Activated naive CD8-positive, alpha-beta T cell treated with anti-CD3 and anti-CD28 coated beads for 36 hours (primary cell): ENCODE measurements around the gene FGF9. TPM values are rescaled to one million over a fixed set of nuclear protein-coding genes. Genes with fewer than 3 reads are reported as not detected.

Experiments used
- DNase-seq: peaks from one replicate; pipeline ENCODE4 v3.0.0; 2021
- H3K27ac Mint-ChIP-seq: one replicate; pipeline ENCODE4 v1.8.0; 2022; ENCODE audit warnings: mild to moderate bottlenecking, moderate library complexity, mixed read lengths
- H3K27me3 Mint-ChIP-seq: one replicate; pipeline ENCODE4 v1.8.0; 2022; ENCODE audit warnings: mild to moderate bottlenecking, mixed read lengths
- H3K36me3 Mint-ChIP-seq: one replicate; pipeline ENCODE4 v1.8.0; 2021; ENCODE audit warnings: mild to moderate bottlenecking, mixed read lengths
- H3K4me1 Mint-ChIP-seq: one replicate; pipeline ENCODE4 v1.8.0; 2021; ENCODE audit warnings: mixed read lengths
- H3K4me3 Mint-ChIP-seq: one replicate; pipeline ENCODE4 v1.8.0; 2022; ENCODE audit warnings: mild to moderate bottlenecking, moderate library complexity, mixed read lengths
- H3K9me3 Mint-ChIP-seq: one replicate; pipeline ENCODE4 v1.8.0; 2022; ENCODE audit warnings: mixed read lengths
- total RNA-seq, 2 experiments: library from RNA; stranded (reverse); gene quantifications; one replicate each; pipeline ENCODE4 v1.2.3, GENCODE V29; 2021

Gene FGF9
- total RNA-seq, 2 experiments from 2014 or later = 0.25 to 0.50 TPM

- DNase-seq = no peak
- no peaks in the 10 kb centered on the region for H3K9me3 Mint-ChIP-seq
- no peak overlapping the region for H3K27ac Mint-ChIP-seq
- peak overlapping the region; percentile 82 for H3K4me3 Mint-ChIP-seq
- H3K4me1 Mint-ChIP-seq = peaks cover 36% of the 10 kb centered on the region
- H3K27me3 Mint-ChIP-seq = peaks cover 57% of the 10 kb centered on the region
- no peaks in the 10 kb centered on the region for H3K36me3 Mint-ChIP-seq
Observed at GRCh38 chr13:21671620-21672286, 880 bp downstream of the FGF9 start.

GRCh38 chr13:21672287-21672680 is 1.4 kb downstream of the FGF9 start:
- Mint-ChIP-seq H3K27ac (no peak overlapping the region), H3K27me3 (peaks cover 55% of the 10 kb centered on the region), H3K9me3 (no peaks in the 10 kb centered on the region), H3K4me3 (peak overlapping the region; percentile 82), H3K36me3 (no peaks in the 10 kb centered on the region), H3K4me1 (peaks cover 36% of the 10 kb centered on the region)
- no peak for DNase-seq

GRCh38 chr13:21672796-21673538 is 2.1 kb downstream of the FGF9 start:
- H3K4me3 Mint-ChIP-seq = peak overlapping the region; percentile 71
- DNase-seq = no peak
- no peaks in the 10 kb centered on the region for H3K36me3 Mint-ChIP-seq
- H3K4me1 Mint-ChIP-seq = peaks cover 36% of the 10 kb centered on the region
- no peak overlapping the region for H3K27ac Mint-ChIP-seq
- H3K9me3 Mint-ChIP-seq = no peaks in the 10 kb centered on the region
- H3K27me3 Mint-ChIP-seq = peaks cover 53% of the 10 kb centered on the region

- Mint-ChIP-seq H3K4me3 (peak overlapping the region; percentile 64), H3K27ac (no peak overlapping the region), H3K4me1 (peaks cover 34% of the 10 kb centered on the region), H3K27me3 (peaks cover 49% of the 10 kb centered on the region), H3K9me3 (no peaks in the 10 kb centered on the region), H3K36me3 (no peaks in the 10 kb centered on the region)
- DNase-seq = peak; percentile 41
Observed at GRCh38 chr13:21673539-21673788, 2.6 kb downstream of the FGF9 start.

GRCh38 chr13:21673789-21674489 is 3.1 kb downstream of the FGF9 start:
- no peaks in the 10 kb centered on the region for H3K36me3 Mint-ChIP-seq
- peak; percentile 45 for DNase-seq
- no peaks in the 10 kb centered on the region for H3K9me3 Mint-ChIP-seq
- H3K27ac Mint-ChIP-seq = peak overlapping the region; percentile 20
- peaks cover 44% of the 10 kb centered on the region for H3K27me3 Mint-ChIP-seq
- peak overlapping the region; percentile 73 for H3K4me3 Mint-ChIP-seq
- peaks cover 30% of the 10 kb centered on the region for H3K4me1 Mint-ChIP-seq

- no peak overlapping the region for H3K27ac Mint-ChIP-seq
- peak; percentile 21 for DNase-seq
- peak overlapping the region; percentile 73 for H3K4me3 Mint-ChIP-seq
- peaks cover 42% of the 10 kb centered on the region for H3K27me3 Mint-ChIP-seq
- no peaks in the 10 kb centered on the region for H3K36me3 Mint-ChIP-seq
- peaks cover 27% of the 10 kb centered on the region for H3K4me1 Mint-ChIP-seq
- H3K9me3 Mint-ChIP-seq = no peaks in the 10 kb centered on the region
Observed at GRCh38 chr13:21674490-21675009, 3.7 kb downstream of the FGF9 start.

- H3K4me3 Mint-ChIP-seq = peak overlapping the region; percentile 73
- H3K27ac Mint-ChIP-seq = no peak overlapping the region
- H3K9me3 Mint-ChIP-seq = no peaks in the 10 kb centered on the region
- no peaks in the 10 kb centered on the region for H3K36me3 Mint-ChIP-seq
- peaks cover 42% of the 10 kb centered on the region for H3K27me3 Mint-ChIP-seq
- peak; percentile 53 for DNase-seq
- H3K4me1 Mint-ChIP-seq = peaks cover 26% of the 10 kb centered on the region
Observed at GRCh38 chr13:21675095-21675991, 4.5 kb downstream of the FGF9 start.

GRCh38 chr13:21676611-21677021 is 5.7 kb downstream of the FGF9 start:
- no peak overlapping the region for H3K27ac Mint-ChIP-seq
- no peak for DNase-seq
- H3K27me3 Mint-ChIP-seq = peaks cover 37% of the 10 kb centered on the region
- H3K36me3 Mint-ChIP-seq = no peaks in the 10 kb centered on the region
- no peaks in the 10 kb centered on the region for H3K9me3 Mint-ChIP-seq
- peaks cover 17% of the 10 kb centered on the region for H3K4me1 Mint-ChIP-seq
- H3K4me3 Mint-ChIP-seq = peak overlapping the region; percentile 10

GRCh38 chr13:21677075-21677623 is 6.3 kb downstream of the FGF9 start:
- Mint-ChIP-seq H3K9me3 (no peaks in the 10 kb centered on the region), H3K4me3 (no peak overlapping the region), H3K36me3 (no peaks in the 10 kb centered on the region), H3K27ac (no peak overlapping the region), H3K4me1 (peaks cover 12% of the 10 kb centered on the region), H3K27me3 (peaks cover 32% of the 10 kb centered on the region)
- no peak for DNase-seq

- Mint-ChIP-seq H3K4me1 (peaks cover 7% of the 10 kb centered on the region), H3K36me3 (no peaks in the 10 kb centered on the region), H3K27ac (no peak overlapping the region), H3K27me3 (no peaks in the 10 kb centered on the region), H3K4me3 (no peak overlapping the region), H3K9me3 (no peaks in the 10 kb centered on the region)
- no peak for DNase-seq
Observed at GRCh38 chr13:21683034-21683733, 12.3 kb downstream of the FGF9 start.

GRCh38 chr13:21684576-21684975 is 13.7 kb downstream of the FGF9 start:
- H3K36me3 Mint-ChIP-seq = no peaks in the 10 kb centered on the region
- H3K27ac Mint-ChIP-seq = no peak overlapping the region
- peaks cover 7% of the 10 kb centered on the region for H3K4me1 Mint-ChIP-seq
- no peaks in the 10 kb centered on the region for H3K9me3 Mint-ChIP-seq
- H3K4me3 Mint-ChIP-seq = no peak overlapping the region
- DNase-seq = no peak
- H3K27me3 Mint-ChIP-seq = no peaks in the 10 kb centered on the region

GRCh38 chr13:21685485-21686064 is 14.7 kb downstream of the FGF9 start:
- no peak for DNase-seq
- Mint-ChIP-seq H3K36me3 (no peaks in the 10 kb centered on the region), H3K27me3 (no peaks in the 10 kb centered on the region), H3K4me1 (peaks cover 7% of the 10 kb centered on the region), H3K27ac (no peak overlapping the region), H3K9me3 (no peaks in the 10 kb centered on the region), H3K4me3 (no peak overlapping the region)

- Mint-ChIP-seq H3K4me1 (peaks cover 7% of the 10 kb centered on the region), H3K27me3 (no peaks in the 10 kb centered on the region), H3K27ac (peak overlapping the region; percentile 3), H3K36me3 (no peaks in the 10 kb centered on the region), H3K9me3 (no peaks in the 10 kb centered on the region), H3K4me3 (no peak overlapping the region)
- DNase-seq = peak; percentile 21
Observed at GRCh38 chr13:21686751-21687391, 16.0 kb downstream of the FGF9 start.
